Measurements from ENCODE around the gene CD59.

The CD59 gene, protein sequence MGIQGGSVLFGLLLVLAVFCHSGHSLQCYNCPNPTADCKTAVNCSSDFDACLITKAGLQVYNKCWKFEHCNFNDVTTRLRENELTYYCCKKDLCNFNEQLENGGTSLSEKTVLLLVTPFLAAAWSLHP

DNA sequence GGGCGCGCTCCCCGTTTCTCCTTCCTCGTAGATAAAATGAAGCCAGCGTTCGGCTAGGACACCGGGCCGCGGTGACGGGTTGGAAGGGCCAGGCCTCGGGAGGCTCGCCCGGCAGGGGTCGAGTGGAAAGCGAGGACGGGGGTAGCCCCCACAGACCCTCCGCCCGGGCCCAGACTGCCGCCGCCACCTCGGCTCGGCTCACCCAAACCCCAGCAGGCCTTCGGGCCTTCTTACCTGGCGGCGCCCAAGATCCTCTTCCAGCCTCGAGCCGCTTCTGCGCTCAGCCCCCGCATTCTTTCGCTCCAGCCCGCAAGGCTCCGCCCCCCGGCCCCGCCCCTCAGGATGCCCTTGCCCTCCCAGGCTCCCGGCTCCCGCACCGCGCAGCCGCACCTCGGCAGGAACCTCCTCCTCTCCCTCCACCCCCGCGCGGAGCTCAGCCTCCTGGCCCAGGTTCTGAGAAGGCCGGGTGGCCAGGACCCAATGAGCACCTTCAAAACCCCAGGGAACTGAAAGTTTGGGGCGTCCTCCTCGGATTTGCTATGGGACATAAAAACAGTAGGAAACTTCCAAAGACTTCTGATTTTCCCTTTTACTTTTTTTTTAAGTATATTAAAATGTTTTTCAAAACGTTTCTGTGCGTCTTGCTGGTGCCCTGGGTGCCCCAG, at the start of gene CD59:
Gene CD59 (minus strand): TSS at position 276 of the 665 bp plus-strand sequence. CDS start 13,978 bp downstream, outside the sequence.
- DNase-seq (ENCODE audit: low spot score), result peak; percentile 97

DNA sequence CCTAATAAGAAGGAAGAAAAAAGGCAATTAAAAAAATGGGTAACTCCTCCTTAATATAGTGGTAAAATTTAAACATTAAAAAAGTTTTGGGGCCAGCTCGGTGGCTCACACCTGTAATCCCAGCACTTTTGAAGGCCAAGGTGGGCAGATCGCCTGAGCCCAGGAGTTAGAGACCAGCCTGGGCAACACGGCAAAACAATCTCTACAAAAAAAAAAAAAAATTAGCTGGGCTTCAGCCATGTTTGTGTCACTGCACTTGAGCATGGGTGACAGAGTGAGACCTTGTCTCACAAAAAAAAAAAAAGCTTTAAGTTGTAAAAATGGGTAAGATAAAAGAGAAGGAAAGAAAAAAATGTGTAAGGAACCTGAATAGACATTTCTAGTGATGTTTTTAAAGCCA, 49.4 kb upstream of the CD59 start:
- no peak for DNase-seq (ENCODE audit: low spot score)

DNA sequence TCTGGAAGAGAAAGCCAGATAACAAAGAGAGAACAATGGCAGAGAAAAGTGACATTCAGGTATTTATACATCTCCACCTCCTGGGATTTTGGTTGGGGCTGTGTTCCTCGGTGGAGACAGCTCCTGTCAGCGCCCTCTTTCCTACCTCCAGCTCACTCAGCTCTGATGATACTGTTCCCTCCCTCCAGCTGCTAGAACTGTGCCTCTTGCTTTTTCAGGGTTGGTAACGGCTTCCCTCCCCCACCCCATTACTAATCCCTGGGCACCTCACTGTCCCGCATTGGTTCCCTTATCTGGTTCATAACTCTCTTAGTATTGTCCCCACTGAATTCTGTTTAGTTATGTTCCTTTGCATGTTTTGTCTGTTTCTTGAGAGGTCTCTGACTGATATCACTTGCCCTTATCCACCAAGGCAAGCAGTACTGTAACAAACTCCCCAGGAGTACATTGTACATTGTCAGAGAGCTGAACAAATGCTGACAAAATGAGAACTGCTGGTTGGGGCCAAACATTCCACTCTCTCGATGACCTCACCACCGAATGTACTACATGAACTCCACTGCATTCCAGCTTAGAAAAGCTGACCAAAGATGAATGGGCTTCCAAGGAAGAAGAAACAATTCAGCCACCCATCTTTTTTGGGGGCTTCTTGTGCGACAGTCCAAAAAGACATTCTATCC, 43.8 kb upstream of the CD59 start:
- DNase-seq (ENCODE audit: low spot score), result no peak

DNA sequence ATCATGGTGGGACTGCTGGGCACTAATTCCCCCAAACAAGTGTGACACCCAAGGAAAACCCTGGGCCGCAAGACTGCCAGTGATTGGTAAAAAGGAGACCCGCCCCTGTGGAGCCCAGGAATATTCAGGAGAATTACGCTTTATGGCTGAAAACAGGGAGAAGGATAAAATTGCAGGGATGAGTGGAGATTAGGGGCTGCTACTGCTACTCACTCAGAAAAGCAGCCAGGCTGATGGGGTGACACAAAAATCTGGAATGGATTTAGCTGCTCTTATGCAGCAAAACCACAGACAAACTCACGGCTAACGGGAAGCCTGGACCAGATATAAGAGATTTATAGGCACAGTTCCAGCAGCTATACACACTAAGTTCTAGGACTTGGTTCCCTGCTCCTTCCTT, 42.5 kb upstream of the CD59 start:
- no peak for DNase-seq (ENCODE audit: low spot score)

DNA sequence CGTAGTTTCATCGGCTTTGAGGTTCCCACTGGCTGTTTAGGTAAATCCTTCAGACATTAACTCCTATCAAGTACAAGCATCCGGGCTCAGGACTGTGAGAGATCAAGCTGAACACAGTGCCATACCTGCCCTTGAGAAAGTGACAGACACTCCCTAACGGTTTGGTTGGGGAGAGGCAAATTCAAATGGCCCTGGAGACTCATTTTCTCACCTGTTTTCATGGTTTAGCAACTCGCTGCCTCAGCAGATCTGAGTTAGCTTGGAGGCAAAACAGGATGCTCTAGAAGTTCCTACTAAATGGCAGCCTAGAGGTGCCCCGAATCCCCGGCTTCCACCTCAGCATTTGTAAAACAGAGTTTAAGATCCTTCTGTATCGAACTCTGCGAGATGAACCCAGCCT, 41.7 kb upstream of the CD59 start:
- DNase-seq (ENCODE audit: low spot score), result no peak

DNA sequence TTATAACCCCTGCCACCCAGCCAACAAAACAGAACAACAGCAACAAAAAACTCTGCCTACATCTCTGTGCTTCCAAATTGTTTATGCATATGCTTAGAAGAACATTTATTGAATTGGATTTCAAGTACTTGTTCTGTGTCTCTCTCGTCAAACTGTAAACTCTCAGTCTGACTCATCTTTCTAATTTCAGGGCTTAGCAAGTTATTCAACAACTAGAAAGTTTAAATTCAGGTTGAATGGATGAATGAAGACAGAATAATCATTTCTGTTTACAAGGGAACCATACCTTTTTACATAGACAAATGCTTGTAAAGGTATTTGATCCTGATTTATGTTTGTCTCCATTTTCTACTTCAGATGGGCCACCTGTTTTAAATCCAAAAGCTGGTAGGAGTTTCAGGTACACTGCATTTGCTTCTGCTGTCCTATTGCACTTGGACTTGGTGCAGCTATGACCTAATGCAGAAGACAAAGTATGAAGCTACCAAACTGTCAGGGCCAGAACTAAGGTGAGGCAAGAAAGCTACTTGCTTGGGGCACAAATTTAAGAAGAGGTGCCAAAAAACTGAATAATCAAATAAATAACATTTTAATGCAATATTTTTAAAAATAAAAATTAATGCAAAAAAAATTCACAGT, 39.7 kb upstream of the CD59 start:
- DNase-seq (ENCODE audit: low spot score), result no peak

DNA sequence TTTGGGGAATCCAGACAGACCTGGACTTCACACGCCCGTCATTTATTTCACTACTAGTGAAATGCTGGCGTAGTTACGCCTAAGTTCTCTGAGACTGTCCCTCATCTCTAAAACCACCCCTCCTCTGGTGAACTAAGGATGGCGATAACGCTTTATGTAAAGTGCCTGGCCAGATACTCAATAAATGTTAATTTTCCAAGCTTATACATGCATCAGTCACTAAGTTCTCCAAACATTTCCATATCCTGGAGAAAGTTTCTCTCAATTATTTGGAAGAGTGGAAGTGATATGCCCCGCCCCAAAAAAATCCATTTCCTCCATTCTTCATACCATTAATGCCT, 39.2 kb upstream of the CD59 start:
- no peak for DNase-seq (ENCODE audit: low spot score)

DNA sequence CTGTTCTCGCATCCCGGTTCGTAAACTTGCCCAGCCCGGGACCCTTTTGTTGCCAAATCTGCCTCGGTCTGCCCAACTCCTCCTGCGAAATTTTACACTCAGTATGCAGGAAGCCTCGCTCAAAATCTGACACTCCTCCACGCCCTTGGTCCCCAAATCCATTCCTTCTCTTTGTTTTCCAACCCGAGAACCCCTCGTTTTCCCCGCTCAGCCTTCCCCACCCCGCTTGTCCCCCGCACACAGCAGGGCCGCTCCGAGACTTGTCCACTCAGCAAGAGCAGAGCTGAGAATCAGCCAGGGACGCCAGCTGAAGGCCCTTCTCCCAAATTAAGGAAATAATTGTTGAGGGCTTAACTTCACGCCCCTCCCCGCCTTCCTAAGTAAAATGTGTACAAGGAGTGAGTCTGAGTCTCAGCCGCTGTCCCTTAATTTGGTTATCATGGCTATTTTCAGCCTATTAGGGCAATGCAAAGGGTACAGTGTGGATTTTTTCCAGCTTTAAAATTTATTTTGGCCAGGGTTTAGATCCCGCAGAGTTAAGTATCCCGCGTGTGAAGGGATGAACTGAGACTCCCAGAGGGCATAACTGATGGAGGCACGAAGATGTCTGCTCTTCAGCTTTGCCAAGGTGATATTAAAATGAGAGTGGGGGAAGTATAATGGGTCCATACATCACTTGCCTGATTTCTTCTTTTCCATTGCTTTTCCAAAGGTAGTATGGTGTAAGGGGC, 38.7 kb upstream of the CD59 start:
- no peak for DNase-seq (ENCODE audit: low spot score)

DNA sequence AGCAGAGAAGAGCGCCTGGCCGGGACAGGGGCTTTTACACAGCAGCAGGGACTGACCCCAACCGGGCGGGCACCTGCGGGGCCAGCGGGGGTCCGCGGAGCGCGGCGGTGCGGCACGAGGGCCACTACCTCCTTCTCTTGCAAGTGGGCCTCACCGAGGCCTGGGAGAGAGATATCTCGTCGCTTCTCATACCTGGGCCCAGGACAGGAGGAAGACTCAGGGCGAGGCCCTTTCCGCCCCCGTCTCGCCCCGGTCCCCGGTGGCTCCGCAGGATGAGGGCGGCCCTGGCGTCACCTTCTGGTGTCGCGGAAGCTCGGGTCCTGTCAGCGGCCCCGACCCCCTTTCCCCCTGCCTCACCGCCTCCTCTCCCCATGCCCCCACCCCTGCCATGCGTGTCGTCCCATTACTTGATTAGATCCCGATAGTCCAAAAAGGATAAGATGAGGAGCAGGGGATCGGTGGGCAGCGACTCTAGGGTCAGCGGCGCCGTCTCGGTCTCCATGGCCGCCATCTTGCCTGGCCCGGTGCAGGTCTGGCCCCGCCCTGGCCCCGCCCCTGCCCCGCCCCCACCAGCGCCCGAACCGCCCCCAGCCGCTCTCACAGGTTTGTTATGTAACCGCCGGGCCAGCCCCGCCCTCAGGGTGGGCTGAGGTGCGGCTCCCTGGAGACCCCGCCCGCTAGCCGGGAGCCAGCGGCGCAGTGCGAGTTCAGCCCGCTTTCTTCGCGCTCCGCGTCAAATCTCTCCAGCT, 37.9 kb upstream of the CD59 start, which contains the start of gene FBXO3:
Gene FBXO3 (minus strand): TSS at position 534 of the 749 bp plus-strand sequence. CDS start 23 bp downstream, at position 511.
- DNase-seq (ENCODE audit: low spot score), result peak; percentile 99

DNA sequence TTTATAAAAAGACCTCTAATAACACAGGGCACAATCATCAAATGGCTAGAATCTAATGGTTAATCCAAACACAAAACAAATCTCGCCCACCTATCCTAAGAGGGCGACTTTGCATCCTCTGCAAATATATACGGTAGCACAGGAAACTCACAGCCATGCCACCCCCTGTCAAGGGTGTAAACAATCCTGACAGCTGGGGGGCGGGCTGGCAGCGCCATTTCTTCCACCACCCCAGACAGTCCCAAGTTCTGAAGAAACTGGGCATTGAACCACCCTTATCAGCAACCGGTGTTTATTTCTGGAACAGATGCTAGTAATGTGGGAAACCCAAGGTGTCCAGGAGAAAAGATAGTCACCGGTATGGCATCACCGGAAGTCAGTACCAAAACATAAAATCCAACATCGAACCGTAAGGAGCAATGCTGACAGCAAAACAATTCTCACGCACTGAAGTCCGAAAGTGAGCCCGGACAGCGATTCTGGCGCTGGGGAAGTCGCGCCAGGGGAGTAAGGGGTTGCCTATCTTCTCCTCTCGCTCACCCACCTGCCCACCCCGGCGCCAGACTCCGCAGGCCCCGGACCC, 37.3 kb upstream of the CD59 start:
- no peak for DNase-seq (ENCODE audit: low spot score)

DNA sequence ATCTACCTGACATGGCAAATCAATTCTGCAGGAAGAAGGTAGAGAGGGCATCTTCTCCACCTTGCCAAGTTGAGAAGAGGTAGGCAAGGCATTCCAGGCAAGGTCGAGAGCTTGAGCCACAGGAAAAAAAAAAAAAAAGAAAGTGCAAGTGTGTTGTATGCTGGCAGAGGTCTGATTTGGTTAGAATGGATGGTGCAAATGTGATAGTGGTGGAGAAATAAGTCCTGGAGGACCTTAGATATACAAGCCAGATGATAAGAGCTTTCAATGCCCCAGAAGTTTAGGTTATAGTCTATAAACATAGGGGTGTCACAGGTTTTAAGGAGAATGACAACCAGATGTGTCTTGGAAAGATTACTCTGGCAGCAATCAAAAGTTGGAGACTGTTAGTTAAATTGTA, 36.6 kb upstream of the CD59 start:
- DNase-seq (ENCODE audit: low spot score), result no peak

DNA sequence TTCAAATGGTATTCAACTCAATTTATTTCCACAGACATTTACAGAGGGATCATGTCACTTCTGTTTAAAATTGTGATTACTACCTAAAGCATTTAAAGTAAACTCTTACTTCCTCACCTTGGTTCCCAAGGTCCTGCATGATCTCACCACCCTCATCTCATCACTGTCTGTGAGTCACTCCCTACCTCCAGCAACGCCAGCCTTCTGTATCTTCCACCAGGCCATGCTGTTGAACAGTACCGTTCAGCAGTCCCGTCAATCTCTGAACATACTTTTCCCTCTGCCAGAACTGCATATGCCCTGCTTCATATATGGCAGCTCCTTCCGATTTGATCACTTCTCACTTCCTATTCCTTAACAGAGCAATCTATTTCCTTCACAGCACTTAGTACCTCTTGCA, 36.1 kb upstream of the CD59 start:
- DNase-seq (ENCODE audit: low spot score), result no peak

DNA sequence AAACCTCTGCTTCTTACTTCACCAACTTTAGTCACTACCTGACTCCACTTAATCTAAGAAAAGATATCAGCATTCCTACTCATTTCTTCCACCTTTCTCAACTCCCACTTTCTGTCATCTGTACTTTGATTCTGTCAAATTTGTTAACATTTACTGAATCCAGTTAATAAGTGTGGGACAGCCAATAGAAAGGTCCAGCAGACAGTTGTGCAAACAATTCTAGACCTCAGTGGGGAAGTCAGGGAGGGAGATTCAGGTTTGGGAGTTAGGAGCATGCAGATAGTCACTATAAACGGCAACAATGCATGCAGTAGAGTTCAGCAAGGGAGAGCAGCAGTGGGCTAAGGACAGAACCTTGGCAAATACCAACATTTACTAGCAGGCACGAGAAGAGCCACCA, 34.0 kb upstream of the CD59 start:
- DNase-seq (ENCODE audit: low spot score), result no peak

DNA sequence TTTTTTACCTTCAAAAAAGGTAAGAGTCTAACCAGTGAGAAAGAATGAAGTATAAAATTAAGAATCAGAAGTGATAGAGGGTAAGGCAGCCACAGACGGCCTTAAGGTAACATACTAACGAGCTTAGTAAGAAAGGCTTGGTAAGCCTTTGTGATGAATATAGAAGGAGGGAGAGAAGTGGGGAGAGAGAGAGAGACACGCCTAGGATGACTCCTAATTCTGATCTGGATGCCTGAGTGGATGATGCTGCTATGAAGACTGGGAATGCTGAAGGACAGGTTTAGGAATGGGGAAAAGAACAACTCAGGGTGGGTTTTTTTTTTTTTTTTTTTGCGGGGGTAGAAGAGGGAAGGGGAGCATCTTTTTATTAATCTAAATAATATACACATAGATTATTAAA, 33.3 kb upstream of the CD59 start:
- DNase-seq (ENCODE audit: low spot score), result no peak

DNA sequence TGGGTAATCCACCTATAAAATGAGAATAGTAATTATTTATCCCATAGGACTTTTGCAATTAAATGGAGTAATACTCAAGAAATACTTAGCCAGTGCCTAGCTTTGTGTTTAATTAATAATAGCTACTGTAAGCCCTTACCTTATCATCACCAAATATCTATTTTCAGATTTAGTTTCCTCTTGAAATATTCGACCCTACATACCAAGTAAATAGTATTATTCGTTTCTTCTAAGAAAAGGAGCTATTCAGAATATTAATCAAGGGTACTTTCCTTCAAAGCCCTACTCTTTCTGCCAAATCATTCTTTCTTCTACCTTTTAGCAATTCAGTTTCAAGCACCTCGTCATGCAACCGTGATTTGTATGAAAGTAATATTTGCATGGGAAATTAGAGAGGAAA, 31.4 kb upstream of the CD59 start:
- DNase-seq (ENCODE audit: low spot score), result no peak

DNA sequence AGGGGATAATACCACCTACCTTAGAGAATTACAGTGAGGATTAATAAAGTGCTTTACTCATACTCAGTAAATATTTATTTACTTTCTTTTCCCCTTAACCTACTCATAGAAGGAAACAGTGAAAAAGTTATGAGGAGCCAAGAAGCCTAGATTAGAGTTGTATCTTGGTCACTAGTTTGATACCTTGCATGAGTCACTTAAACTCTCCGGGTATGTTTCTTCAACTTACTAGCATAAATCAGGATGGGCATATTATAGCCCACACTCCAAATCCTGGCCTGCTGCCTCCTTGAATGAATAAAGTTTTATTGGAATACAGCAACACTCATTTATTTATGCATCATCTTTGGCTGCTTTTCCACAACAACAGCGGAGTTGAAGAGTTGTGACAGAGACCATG, 29.9 kb upstream of the CD59 start:
- DNase-seq (ENCODE audit: low spot score), result no peak

DNA sequence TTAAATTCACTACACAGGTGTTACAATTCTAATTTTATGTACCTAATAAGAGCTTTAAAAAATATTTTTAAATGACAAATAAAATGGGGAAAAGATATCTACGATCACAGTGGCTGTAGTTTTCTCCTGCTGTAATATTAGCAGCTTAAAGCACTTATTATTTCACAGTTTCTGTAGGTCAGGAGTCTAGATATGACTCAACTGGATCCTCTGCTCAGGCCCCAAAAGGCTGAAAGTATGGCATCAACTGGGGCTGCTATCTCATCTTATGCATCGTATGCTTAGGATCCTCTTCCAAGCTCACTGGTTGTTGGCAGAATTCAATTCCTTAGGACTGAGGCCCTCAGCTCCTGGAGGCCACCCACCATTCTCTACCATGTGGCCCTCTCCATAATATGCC, 25.2 kb upstream of the CD59 start:
- DNase-seq (ENCODE audit: low spot score), result no peak

DNA sequence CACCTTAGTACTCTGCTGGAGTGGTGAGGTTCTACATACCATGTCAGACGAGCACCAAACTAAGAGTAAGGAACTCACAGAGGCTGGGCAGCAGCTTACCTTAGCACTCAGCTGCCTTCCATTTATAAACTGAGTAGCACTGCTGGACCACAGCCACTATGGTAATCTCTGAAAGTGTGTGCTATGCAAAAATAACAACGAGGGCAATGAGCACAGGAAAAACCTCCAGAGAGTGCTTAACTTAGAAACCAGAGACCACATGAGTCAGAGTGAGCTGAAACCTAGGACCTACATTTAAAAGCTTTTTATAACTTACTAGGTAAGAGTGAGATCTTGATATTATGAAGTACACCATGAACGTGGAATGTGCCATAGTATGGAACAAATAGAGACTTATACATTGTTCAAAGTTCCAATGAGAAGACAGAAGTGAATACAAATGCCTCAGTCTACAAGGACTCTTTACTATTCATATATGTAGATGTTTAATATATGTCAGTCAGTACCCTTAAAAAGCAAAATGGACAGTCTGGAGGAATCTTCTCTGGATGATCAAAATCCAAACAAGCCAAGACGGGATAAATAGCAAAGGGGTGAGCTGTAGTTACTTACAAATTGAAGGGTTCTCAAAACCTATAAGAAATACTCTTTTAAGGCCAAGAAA, 17.2 kb upstream of the CD59 start:
- no peak for DNase-seq (ENCODE audit: low spot score)

DNA sequence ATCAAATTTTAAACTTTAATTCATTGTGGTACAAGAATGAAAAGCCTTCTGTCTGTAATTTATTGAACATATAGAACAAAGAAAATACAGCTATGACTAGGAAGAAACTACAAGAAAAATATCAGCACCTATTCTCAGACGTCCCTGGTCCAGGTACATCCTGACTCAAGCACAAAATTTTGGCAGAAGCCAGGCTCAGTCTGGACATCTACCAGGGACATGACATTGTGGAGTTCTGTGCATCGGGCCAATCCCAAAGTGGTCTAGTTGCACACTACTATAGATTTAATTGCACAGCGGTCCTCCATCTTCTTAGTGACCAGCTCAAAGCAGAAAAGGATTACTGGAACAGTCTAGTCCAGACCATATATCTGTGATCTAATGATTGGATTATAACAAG, 15.7 kb upstream of the CD59 start:
- DNase-seq (ENCODE audit: low spot score), result no peak

DNA sequence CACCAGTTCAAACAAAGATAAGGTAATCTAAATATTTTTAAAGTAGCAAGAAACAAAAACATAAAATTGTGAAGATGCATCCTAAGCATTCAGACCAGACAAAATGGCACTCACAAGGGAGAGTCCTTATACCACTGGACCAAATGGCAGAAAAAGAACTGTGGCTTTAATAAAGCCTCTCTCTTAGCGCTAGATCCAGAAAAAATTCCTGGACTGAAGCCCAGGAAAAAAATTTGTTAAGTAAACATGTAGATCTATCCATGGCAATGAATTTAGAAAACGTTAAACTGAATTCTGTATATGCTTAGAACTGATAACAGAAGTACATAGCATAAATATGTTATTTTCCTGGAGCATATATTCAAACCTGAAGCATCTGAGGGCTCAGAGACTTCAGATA, 11.8 kb upstream of the CD59 start:
- no peak for DNase-seq (ENCODE audit: low spot score)

DNA sequence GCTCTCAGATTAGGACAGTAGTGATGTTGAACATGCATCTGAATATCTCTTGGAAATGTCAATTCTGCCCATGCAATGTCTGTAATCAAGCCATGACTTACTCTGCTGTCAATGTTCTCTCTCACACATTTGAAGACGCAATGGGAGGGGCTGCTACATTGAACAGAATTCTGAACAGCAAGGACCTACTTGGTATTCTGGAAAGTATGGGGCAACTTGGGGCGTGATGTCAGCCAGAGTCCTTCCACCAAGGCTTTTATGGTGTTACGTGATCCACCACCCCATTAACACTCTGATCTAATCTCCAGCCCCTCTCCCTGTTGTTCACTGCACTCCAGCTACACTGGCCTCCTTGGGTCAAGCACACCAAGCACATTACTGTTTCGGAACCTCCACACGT, 7.1 kb upstream of the CD59 start:
- DNase-seq (ENCODE audit: low spot score), result no peak

Measured in iPS-NIHi11 (cell line).